HG03025 (cell line): ENCODE results near the gene BCKDHB.

Source experiments
- ATAC-seq: cut with Tn5 transposase; IDR thresholded peaks from one replicate; pipeline ENCODE4 v1.9.1; 2021; ENCODE audit warnings: mild to moderate bottlenecking, moderate library complexity; ENCODE audit not compliant: unreplicated experiment, low FRiP score

Gene BCKDHB

DNA sequence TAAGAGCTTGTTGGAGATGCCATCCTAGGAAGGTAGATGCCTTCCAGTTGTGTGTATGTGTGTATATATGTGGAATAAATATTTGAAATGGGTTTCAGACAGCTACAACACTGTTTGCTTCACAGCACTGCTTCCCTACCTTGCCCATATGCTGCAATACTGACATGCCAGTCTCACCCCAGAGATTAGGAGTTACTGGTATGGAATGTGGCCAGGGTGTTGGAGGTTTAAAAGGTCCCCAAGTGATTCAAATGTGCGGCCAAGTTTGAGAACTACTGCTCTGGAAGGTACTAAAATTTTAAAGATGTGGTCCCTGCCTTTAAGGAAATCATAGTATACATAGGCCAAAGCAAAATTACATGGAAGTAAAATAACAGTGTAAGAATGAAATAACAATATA lies 39.5 kb downstream of the BCKDHB start:
- ATAC-seq = no peak

DNA sequence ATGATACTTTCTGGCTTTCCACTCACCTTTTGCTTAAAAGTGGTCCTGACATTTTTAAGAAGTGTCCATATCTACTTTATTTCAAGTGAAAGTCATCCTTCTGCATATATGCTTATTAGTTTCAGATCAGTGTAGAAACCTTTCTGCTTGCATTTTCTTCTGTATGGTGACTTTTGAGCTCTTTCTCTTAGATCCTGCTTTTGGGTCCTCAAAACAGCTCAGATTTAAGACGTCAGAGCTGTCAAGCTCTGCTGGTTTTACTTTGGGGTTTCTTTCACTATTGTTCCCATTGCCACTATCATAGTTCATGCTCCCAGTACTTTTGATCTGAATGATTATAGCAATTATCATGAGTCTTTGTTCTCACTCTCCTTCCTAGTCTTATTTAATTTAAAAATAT lies 41.7 kb downstream of the BCKDHB start:
- ATAC-seq = no peak

DNA sequence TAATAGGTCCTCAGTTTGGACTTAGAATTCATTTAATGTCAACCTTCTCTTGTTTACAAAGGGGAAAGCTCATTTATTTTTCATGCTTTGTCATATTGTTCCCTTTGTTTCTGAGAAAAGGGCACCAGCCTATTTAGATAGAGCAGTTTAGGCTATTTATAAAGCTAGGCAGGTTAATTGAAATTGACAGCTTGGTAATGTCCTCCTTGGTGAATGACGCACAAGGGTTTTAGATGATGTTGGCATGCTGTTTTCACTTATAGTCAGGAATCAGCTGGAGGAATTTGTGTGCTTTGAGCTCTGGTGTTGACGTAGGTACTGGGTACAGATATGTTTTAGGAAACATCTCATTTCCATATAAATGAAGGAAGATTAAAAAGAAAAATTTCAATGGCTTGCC lies 45.2 kb downstream of the BCKDHB start:
- no peak for ATAC-seq

DNA sequence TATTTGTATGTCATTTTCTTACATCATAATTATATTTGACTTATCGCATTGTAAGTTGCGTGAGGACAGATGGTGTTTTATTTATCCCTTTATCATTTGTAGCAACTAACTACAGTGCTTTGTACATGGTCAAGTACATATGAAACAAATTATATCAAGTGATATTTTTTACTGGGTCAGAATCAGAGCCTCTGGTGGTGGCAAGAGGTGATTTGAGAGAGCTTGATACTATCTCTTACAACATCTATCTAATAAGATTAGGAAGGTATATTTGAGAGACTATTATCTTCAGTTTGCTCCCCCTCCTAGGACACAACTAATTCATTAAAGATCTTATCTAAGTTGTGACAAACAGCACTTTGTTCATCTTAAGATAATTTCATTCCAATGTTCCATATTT lies 47.7 kb downstream of the BCKDHB start:
- ATAC-seq = no peak

DNA sequence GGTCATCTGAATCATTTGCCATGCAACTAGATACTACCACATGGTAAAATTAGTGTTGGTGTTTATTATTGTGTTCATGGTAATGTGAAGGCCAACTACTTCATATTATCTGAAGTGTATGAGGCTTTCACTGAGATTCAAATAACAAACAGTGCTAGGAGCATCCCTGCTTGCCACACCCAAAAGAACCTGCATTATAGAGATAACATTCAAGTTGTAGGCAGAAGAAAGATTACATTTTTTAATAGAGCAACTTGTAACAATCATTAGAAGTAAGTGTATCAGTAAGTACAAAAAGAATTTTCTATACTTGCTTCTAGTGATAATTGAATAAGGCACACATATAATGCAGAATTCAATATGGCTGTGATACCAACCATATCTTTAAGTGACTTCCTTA lies 49.8 kb downstream of the BCKDHB start:
- ATAC-seq = no peak

DNA sequence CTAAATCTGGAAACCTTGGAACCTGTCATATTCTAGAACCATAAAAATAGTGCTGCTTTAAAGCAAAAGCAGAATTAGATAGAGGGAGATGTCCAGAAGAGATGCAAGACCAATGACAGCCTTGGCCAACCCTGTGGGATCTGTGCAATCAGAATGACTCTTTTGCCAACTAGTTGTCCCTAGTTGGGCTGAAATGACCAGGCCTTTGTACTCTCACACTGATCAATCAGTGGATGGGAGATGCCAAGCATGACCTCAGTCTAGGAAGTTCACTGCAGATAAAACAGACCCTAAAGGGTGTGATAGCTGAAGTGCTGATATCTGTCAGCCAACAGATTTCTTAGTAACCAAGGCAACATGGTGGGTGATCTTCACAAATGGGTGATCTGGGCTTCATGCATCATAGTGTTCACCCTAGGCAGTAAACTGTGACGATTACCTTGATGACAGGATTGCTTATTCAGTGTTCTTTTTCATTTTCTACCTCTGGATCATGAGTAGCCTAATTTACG lies 52.1 kb downstream of the BCKDHB start:
- no peak for ATAC-seq

DNA sequence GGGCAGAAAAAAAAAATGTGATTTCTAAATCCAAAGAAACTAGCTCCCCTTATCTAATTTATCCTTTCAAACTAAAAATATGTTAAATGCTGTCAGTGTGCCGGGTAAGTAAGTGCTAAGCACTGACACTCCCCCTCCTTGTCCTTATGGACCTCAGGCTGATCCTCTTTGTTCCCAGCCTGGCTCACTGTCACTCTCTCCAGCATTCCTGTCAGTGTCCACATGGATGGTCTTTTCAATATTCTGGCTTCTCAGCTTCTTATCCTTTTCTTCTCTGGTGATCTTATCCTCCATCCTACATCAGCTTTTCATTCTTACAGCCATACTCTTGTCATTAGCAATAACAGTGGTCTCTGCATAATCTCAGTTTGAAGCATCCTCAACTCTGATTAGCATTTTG lies 55.0 kb downstream of the BCKDHB start:
- ATAC-seq = no peak

DNA sequence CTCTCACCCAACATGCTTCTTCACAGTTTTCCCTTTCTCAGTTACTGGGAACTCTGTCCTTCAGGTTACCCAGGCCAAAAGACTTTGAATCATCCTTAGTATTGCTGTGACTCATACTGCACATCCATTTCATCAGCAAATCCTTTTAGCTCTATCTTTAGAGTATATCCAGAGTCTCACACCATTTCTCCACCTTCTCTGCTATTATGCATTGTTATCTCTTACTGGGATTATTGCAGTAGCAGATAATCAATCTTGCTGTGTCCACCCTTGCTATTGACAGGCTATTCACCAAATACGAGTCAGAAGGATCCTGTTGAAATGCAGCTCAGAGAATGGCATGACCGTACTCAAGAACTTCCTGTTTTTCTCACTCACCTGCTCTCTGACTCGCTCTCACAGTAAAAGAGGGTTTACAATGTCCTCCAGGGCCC lies 57.3 kb downstream of the BCKDHB start:
- ATAC-seq = peak; percentile 82

DNA sequence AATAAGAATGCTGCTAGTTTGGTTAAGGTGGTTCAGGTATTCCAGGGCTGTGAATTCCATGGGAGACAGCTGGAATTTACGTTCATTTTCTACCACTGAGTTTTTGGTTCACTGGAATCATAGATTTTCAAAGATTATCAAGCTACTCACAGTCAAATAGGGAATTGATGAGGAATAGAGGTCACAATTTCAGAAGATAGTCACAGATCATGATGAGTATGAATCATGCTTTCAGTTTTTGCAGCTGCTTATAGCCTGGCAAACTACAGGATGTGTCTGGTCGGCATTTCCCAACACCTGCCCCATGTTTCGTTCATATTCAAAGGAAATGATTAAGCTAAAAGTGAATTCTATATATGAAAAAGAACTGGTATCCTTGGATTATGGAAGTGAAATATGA lies 58.7 kb downstream of the BCKDHB start:
- ATAC-seq = peak; percentile 91

DNA sequence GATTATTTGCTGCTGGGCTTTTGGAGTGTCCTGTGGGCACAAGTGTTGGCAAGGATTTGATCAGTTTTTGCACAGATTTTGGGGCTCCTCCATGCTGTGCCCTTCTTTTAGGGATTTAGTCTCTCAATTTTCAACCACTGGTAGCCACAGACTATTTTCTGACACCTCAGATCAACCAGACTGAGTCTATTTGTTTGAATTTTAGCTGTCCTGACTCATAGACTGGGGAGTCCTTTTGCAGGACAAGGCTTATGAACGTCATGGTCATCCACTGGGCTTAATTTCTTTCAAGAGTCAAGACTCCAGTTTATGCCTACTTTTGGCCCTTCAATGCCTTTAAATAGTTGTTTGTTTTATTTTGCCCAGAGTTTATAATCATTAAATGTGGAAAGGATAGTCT lies 59.3 kb downstream of the BCKDHB start:
- ATAC-seq = no peak

DNA sequence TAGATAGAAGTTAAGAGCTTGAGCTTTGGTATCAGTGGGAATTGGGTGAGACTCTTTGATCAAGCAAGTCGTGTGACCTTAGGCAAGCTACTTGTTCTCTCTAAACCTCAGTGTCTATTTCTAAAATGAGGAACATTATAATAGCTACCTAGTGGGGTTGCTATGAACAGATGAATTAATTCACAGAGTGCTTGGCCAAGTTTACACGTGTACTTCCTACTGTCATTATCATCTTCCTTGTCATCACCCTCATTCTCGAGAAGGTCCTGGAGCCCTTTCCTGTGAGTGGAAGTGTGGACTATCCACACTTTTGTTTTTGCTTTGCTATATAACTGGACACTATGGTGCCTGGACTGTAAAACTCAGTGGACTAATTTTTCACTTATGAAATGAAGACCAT lies 64.0 kb downstream of the BCKDHB start:
- no peak for ATAC-seq

DNA sequence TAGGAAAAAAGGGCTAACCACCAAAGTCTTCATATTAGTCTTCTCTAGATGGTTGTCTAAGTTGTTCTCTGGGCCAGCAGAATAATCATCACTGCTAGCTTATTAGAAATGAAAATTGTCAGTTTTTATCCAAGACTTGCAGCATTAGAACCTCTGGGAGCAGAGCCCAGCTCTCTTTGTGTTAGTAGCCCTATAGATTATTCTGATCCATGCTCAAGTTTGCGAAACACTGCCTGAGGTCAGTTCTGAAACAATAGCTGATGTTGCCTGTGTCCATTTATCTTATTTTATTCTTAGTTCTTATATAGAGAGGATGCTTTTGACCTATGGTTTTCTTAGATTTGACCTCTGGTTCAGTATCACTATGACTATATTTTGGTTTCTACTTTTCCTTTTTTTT lies 66.9 kb downstream of the BCKDHB start:
- no peak for ATAC-seq

DNA sequence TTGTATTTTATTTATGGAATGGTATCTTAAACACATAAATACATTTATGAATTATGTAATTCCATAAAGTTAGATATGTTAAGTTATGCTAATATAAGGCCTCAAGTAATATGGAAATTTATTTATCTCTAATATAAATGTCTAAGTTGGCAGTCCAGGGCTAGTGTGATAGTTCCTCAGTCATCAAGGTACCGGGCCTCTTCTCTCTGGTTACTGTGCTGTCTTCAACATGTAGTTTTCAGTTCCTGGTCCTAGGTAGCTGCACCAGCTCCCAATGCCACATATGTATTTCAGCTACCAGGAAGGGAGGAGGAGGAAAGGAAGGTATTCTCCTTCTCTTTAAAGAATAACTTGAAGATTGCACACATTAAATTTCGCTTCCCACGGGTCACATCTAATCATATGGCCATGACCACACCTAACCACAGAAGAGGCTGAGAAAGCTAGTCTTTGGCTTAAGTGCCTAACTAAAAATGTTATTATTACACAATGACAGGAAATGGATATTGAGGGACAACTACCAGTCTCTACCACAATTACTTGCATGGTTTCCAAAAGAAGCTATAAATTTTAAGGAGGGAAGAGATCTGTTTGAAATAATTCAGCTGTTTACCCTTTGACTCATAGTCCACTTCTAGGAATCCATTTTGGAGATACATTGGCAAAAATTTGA lies 68.6 kb downstream of the BCKDHB start:
- no peak for ATAC-seq

DNA sequence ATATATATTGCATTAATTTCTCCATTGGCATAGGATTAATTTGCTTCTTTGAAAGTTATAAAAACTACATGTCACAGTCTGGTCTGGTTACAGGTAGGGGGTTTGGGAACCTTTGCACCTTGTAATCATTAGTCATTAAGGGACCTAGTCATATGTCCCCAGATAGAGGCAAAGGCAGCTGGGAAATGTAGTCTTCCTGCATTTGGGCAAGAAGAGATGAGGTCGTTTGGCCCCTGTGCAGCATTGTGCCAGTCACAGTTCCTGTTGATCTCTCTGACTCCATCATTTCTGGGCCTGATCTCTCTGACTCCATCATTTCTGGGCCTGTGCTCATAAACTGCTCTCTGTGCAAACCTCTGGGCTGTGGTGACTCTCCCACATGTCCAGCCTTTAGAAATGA lies 73.2 kb downstream of the BCKDHB start:
- ATAC-seq = no peak

DNA sequence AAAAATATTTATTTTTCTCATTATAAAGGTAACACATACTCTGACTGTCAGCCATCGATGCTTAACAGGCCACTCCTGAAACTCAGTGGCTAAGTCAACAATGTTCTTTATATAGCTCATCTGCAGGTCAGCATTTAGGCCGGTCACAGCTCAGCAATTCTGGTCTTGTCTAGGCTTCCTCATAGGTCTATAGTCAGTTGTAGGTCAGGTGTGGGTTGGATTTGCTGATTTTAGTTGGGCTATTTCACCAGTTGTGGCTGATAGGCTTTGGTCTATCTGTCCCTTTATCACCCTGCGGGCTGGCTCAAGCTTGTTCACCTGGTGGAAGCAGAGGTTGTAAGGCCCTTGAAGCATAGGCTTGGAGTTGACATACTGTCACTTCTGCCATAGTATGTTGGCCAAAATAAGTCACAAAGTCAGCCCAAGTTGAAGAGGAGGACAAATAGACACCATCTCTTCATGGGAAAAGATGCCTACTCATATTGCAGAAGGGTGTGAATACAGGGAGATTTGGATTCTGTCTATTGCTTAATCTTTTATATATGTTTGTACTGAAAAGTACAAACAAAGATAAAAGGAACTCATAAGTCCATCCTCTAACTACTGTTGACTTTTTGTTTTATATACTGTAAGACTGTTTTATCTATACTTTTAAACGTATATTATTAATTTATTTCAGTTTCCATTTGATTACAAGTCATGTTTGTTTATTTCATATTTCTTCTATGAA lies 75.0 kb downstream of the BCKDHB start:
- ATAC-seq = peak; percentile 74

DNA sequence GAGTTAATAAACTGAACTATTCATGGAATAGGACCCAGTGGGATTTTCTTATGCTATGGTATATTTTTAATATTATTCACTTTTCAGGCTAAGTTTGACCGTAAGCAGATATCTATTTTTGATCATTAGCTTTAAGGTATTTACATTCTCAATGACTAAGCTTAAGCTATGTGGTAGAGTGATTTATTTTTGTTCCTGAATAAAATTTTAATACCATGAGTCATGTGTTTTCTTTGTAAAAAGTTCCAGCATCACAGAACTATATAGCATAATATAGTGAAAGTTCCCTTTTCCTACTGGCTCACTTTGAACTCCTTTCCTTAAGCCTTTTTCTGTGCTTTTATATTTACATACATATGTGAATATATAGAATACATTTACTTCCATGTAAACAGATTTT lies 75.8 kb downstream of the BCKDHB start:
- no peak for ATAC-seq

DNA sequence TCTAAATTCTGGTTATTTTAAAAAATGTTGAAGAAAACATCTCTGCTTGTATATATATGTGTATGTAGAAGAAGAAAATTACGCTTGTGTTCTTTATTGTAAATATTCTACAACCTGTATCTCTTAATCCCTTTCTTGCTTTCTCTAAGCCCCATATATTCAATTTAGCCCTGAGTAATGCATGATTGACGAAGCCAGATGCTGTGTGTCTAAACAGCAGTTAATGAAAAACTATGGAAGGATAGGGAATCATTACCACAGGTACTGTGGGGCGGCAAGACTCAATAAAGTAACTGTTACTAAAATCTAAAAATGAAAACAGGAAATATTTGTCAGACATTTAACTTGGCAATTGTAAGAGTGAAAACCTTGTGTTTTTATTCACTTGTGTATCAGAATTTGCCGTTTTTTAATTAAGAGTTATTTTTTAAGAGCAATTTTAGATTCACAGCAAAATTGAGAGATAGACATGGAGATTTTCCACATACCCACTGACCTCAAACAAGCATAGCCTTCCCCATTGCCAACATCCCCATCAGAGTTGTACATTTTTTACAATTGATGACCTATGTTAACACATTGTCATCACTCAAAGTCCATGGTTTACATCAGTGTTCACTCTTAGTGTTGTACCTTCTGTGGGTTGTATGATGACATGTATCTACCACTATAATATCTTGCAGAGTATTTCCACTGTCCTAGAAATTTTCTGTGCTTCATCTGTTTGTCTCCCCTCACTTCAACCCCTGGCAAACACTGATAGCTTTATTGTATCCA lies 76.7 kb downstream of the BCKDHB start:
- no peak for ATAC-seq

DNA sequence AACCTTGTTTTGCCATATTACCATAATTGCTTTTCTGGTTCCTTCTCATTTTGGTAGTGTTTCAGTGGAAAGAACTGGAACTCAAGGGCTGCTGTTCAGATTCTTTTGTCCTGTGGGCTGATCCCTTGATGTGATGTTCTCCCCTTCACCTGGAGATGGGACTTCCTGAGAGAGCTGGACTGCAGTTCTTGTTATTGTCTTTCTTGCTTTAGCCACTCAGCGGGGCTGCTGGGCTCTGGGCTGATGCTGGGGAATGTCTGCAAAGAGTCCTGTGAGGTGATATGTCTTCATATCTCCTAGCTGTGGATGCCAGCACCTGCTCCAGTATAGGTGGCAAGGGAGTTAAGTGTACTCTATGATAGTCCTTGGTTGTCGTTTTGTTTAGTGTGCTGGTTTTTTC lies 79.0 kb downstream of the BCKDHB start:
- ATAC-seq = no peak

DNA sequence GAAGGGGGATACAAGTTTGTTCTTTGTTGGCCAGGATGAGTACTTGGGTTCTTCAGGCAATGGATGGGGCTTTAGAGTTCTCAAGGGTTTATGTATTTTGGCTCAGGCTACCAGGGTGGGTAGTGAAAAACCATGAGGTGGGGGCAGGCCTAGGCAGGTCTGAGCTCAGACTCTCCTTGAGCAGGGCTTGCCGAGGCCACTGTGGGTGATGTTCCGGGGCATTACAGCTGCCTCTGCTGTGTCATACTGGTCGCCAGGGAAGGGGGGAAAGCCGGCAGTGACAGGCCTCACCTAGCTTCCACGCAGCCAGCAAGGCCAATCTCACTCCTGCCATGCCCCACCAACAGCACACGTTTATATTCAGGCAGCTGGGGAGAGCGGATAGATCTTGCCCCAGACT lies 79.6 kb downstream of the BCKDHB start:
- ATAC-seq = no peak

DNA sequence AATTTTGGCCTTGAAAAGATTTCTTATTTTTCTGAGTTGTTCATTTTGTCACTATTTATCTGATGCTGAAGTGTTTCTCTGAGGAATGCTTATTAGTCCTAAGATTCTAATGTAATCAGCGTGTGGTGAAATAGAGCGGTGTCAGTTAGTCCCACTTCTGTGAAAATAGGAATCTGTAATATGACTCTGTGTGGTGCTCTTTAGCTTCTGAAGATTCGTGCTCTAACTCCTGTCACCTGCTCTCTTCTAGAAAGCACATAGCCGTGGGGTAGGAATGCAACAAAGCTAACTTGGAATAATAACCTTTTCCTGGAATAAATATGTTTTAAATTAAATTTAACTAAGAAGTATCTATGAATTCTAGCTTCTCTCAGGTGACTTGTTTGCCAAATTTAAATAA lies 90.4 kb downstream of the BCKDHB start:
- no peak for ATAC-seq

DNA sequence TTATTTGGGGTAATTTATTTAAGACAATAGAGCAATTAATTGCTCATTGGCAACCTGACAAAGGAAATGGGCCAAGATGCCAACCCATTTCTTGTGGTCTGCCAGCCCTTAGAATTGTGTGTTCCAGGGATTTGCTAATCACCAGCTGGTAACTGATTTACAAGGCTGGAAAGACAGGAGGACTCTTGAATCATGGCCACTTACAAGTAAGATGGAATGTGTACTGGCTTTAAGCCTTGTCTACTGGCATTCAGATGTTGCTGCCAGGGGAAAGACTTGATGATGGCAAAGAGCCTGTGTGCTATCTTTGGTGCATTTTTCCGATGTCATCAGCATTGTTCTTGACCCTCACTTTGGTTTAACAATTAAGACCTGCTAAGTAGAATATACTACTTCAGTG lies 91.0 kb downstream of the BCKDHB start:
- no peak for ATAC-seq
